ENCODE measurements around the gene HEXD. TPM values are rescaled to one million over a fixed set of nuclear protein-coding genes. Genes with fewer than 3 reads are reported as not detected.

HEXD gene
- total RNA-seq, 2 experiments from 2014 or later, result 24.4 to 25.0 TPM

Other genes starting within 250 kb of the HEXD start
- gene CCDC57, start 205.5 kb upstream of the HEXD start, total RNA-seq, result 10 to 100 TPM; 69.8 to 73.0 TPM
- 100 to 1,000 TPM; 115 to 130 TPM for gene SLC16A3, start 189.3 kb upstream of the HEXD start, total RNA-seq
- 100 to 1,000 TPM; 128 to 129 TPM for gene CSNK1D, start 144.6 kb upstream of the HEXD start, total RNA-seq
- gene CD7, start 100.7 kb upstream of the HEXD start, total RNA-seq, result 100 to 1,000 TPM; 284 to 295 TPM
- gene SECTM1, start 84.6 kb upstream of the HEXD start, total RNA-seq, result under 1 TPM; 0.80 to 0.84 TPM
- not detected for gene TEX19, start 59.1 kb upstream of the HEXD start, total RNA-seq
- gene UTS2R, start 46.6 kb upstream of the HEXD start, total RNA-seq, result not detected
- gene OGFOD3, start 239 bp downstream of the HEXD start, total RNA-seq, result 10 to 100 TPM; 27.5 to 29.2 TPM
- gene CYBC1, start 32.4 kb downstream of the HEXD start, total RNA-seq, result 100 to 1,000 TPM; 197 to 201 TPM
- 10 to 100 TPM; 71.5 to 78.9 TPM for gene NARF, start 40.4 kb downstream of the HEXD start, total RNA-seq
- gene FOXK2, start 101.4 kb downstream of the HEXD start, total RNA-seq, result 10 to 100 TPM; 73.1 to 74.9 TPM
- 10 to 100 TPM; 57.0 to 57.9 TPM for gene WDR45B, start 230.1 kb downstream of the HEXD start, total RNA-seq

All from activated CD8-positive, alpha-beta memory T cell treated with anti-CD3 and anti-CD28 coated beads for 36 hours (primary cell).